HPDE6-E6E7 (cell line): ENCODE results near the gene RUNX1.

Experiments used
- DNase-seq: peaks from one replicate; pipeline ENCODE4 v3.0.0; 2011; ENCODE audit warnings: missing footprints; ENCODE audit errors: extremely low spot score

The RUNX1 gene

GRCh38 chr21:34899302-34899701, 149.8 kb downstream of the RUNX1 start:
- DNase-seq, result no peak

DNA sequence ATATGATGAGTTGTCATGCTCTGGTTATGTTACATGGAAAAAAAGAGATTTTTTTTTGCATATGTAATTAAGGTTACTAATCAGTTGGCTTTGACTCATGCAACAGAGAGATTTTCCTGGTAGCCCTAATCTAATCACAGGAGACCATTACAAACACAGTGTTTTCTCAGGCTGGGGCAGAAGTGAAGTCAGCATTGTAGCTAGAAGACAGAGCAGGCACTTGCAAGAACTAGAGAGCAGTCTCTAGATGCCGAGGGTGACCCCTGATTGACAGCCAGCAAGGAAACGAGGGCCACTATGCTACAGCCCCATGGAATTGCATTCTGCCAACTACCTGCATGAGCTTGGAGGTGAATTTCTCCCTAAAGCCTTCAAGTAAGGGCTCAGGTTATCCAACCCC, 151.3 kb downstream of the RUNX1 start:
- DNase-seq, result no peak

DNA sequence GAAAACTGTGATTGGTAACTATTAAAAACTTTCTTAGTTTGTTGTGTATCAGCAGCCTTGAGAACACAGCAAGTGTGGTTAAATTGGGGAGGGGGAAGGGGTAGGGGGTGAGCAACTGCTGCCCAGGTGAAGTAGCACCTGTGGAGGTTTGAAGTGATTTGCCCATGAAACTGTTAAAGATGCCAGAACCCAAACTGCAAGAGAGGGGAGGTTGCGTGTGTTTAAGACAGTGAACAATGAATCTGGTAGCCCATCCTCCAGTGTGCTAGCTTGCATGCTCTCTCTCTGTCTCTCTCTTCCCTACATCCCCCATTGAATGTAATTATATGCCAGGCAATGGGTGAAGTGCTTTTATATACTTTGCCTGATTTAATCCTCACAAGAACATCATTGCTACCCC, 154.7 kb downstream of the RUNX1 start:
- no peak for DNase-seq

GRCh38 chr21:34892209-34892608, 156.9 kb downstream of the RUNX1 start:
- DNase-seq, result no peak

GRCh38 chr21:34891613-34891943, 157.5 kb downstream of the RUNX1 start:
- no peak for DNase-seq

DNA sequence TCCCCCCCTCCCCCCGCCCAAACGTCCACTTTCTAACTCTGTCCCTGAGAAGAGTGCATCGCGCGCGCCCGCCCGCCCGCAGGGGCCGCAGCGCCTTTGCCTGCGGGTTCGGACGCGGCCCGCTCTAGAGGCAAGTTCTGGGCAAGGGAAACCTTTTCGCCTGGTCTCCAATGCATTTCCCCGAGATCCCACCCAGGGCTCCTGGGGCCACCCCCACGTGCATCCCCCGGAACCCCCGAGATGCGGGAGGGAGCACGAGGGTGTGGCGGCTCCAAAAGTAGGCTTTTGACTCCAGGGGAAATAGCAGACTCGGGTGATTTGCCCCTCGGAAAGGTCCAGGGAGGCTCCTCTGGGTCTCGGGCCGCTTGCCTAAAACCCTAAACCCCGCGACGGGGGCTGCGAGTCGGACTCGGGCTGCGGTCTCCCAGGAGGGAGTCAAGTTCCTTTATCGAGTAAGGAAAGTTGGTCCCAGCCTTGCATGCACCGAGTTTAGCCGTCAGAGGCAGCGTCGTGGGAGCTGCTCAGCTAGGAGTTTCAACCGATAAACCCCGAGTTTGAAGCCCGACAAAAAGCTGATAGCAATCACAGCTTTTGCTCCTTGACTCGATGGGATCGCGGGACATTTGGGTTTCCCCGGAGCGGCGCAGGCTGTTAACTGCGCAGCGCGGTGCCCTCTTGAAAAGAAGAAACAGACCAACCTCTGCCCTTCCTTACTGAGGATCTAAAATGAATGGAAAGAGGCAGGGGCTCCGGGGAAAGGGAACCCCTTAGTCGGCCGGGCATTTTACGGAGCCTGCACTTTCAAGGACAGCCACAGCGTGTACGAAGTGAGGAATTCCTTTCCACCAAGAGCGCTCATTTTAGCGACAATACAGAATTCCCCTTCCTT, 158.1 kb downstream of the RUNX1 start:
- DNase-seq, result no peak

DNA sequence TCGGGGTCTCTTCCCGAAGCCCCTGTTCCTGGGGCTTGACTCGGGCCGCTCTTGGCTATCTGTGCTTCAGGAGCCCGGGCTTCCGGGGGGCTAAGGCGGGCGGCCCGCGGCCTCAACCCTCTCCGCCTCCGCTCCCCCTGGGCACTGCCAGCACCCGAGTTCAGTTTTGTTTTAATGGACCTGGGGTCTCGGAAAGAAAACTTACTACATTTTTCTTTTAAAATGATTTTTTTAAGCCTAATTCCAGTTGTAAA, 158.7 kb downstream of the RUNX1 start:
- DNase-seq, result no peak

DNA sequence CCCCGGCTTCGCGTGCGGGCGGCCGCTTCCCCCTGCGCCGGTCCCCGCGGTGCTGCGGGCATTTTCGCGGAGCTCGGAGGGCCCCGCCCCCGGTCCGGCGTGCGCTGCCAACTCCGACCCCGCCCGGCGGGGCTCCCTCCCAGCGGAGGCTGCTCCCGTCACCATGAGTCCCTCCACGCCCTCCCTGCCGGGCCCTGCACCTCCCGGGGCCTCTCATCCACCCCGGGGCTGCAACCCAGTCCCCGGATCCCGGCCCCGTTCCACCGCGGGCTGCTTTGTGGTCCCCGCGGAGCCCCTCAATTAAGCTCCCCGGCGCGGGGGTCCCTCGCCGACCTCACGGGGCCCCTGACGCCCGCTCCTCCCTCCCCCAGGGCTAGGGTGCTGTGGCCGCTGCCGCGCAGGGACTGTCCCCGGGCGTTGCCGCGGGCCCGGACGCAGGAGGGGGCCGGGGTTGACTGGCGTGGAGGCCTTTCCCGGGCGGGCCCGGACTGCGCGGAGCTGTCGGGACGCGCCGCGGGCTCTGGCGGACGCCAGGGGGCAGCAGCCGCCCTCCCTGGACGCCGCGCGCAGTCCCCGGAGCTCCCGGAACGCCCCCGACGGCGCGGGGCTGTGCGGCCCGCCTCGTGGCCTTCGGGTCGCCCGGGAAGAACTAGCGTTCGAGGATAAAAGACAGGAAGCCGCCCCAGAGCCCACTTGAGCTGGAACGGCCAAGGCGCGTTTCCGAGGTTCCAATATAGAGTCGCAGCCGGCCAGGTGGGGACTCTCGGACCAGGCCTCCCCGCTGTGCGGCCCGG, 159.2 kb downstream of the RUNX1 start:
- peak; percentile 62 for DNase-seq

DNA sequence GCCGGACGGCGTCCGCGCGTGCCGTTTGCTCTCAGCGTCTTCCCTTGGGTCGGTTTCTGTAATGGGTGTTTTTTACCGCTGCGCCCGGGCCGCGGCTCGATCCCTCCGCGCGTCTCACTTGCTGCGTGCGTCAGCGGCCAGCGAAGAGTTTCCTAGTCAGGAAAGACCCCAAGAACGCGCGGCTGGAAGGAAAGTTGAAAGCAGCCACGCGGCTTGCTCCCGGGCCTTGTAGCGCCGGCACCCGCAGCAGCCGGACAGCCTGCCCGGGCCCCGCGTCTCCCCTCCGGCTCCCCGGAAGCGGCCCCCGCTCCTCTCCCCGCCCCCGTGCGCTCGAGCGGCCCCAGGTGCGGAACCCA, 159.8 kb downstream of the RUNX1 start:
- DNase-seq, result no peak

- peak; percentile 69 for DNase-seq
Measured at GRCh38 chr21:34888569-34889319, 160.4 kb downstream of the RUNX1 start.

DNA sequence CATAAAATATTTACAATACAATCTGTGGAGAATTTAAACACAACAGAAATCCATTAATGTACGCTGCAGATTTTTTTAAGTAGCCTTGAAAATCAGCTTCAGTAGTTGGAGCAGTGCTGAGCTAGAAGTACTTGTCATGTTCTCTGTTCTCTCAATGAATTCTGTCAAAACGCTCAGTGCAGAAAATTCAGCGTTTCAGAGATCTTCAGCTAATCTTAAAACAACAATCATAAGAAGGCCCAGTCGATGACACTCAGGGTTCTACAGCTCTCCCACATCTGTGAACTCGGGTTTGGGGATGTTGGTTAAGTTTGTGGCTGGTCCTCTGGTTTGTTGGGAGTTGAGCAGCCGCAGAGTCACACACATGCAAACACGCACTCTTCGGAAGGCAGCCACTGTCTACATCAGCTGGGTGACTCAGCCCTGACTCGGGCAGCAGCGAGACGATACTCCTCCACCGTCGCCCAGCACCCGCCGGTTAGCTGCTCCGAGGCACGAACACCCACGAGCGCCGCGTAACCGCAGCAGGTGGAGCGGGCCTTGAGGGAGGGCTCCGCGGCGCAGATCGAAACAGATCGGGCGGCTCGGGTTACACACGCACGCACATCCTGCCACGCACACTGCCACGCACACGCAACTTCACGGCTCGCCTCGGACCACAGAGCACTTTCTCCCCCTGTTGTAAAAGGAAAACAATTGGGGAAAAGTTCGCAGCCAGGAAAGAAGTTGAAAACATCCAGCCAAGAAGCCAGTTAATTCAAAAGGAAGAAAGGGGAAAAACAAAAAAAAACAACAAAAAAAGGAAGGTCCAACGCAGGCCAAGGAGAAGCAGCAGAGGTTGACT, 161.2 kb downstream of the RUNX1 start:
- peak; percentile 86 for DNase-seq

GRCh38 chr21:34887105-34887442, 162.0 kb downstream of the RUNX1 start:
- no peak for DNase-seq

- DNase-seq, result no peak
Measured at GRCh38 chr21:34886240-34887104, 162.6 kb downstream of the RUNX1 start.

GRCh38 chr21:34885626-34886239, 163.4 kb downstream of the RUNX1 start:
- DNase-seq, result no peak

DNA sequence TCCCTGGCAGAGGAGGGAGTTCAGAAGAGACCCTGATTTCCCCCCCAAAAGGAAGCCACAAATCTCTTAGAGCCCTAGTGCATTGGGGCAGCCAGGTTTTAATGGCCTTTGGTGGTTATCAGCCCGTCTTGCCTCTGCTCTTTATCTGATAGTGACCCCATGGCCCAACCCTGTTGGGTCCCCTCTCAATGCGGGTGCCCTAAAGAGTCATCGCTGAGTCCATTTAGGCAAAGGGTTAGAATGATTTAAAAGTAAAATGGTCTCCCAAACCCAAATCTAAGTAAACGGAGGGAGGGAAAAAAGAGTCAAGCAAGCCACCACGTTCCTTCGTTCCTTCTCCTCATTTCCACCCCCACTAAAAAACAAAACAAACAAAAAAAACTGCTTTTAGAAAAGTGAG, 164.0 kb downstream of the RUNX1 start:
- no peak for DNase-seq

DNA sequence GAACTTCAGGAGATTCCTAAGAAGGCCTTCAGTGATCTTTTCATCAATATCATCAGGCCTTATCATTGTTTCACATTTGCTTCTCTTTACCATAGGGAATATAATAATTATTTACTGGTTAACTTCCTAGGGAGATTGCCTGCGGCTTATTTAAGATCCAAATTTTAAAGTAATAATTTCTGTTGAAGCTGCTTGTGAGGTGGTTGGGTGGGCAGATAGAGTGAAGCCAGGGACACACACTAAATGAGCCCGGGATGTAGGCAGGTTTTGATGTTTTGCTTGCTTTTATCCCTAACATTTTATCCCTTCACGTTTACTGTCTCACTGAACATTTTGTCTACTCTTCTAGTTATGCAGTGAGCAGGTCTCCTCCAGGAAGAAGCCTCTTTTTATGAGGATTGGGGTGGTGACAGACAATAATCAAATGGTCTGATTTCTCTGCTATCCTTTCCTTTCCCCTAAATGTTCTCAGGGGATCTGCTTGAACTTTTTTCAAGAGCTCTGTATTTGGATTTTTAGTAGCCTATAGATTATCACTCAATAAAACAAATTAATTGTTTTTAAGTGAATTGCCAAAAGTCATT, 164.7 kb downstream of the RUNX1 start:
- no peak for DNase-seq

GRCh38 chr21:34883491-34884271, 165.4 kb downstream of the RUNX1 start:
- DNase-seq, result no peak

DNA sequence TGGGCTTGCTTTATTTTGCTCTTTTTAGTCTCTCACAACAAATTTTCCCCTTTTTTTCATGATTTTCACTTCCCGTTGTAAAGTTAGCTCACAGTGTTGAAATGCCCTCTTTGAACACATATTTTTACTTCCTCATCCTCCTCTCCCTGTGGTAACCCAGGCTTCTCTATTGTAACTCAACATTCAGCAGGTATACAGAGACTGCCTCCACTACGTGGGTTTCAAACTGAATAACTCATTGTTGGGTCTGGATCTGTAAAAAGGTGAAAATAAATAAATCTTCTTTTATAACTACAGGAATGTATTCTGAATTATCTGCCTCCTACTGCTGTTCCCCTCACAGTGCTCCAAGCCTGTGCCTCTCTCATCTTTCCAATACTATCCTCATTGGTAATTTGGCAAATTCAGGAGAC, 166.4 kb downstream of the RUNX1 start:
- DNase-seq, result no peak

GRCh38 chr21:34881839-34882371, 167.2 kb downstream of the RUNX1 start:
- peak; percentile 27 for DNase-seq
